Keratinocyte (primary cell): ENCODE measurements around the gene NEUROD1. TPM values are rescaled to one million over a fixed set of nuclear protein-coding genes. Genes with fewer than 3 reads are reported as not detected.

Experiments used
- DNase-seq: peaks from one replicate; pipeline ENCODE4 v3.0.0-alpha.2; 2011; ENCODE audit warnings: low read depth, missing footprints, low spot score
- FAIRE-seq: peaks from 2 replicates; lab custom pipeline; 2011; peaks lifted over from hg19 to GRCh38; lab: Jason Lieb, UNC
- H2AFZ ChIP-seq: 2 replicates; pipeline ENCODE4 v1.6.0; 2012; ENCODE audit warnings: low read length, control low read depth, inconsistent platforms; ENCODE audit not compliant: control insufficient read depth
- H3K27ac ChIP-seq: 2 replicates; pipeline ENCODE4 v1.5.1; 2011; ENCODE audit warnings: low read length; ENCODE audit not compliant: control insufficient read depth, insufficient read depth
- H3K27me3 ChIP-seq: 3 replicates; pipeline ENCODE4 v1.6.0; 2011; ENCODE audit warnings: low read length; ENCODE audit not compliant: control insufficient read depth, insufficient read depth; ENCODE audit errors: extremely low read depth
- H3K36me3 ChIP-seq, 2 experiments: 2 replicates in 1 of 2; 3 replicates in 1 of 2; pipeline ENCODE4 v1.5.1; 2011; ENCODE audit warnings: low read length in 2 of 2, mild to moderate bottlenecking in 1 of 2; ENCODE audit not compliant: control insufficient read depth in 2 of 2, insufficient read depth in 2 of 2; ENCODE audit errors: extremely low read depth in 1 of 2
- H3K4me1 ChIP-seq: 3 replicates; pipeline ENCODE4 v1.5.1; 2011; ENCODE audit warnings: low read length; ENCODE audit not compliant: control insufficient read depth, insufficient read depth; ENCODE audit errors: extremely low read depth
- H3K4me2 ChIP-seq: 3 replicates; pipeline ENCODE4 v1.6.0; 2011; ENCODE audit warnings: low read depth, low read length; ENCODE audit not compliant: control insufficient read depth, insufficient read depth; ENCODE audit errors: extremely low read depth
- H3K4me3 ChIP-seq, 3 experiments: fragments of 200-600 bp in 1 of 3; sonication (generic) in 1 of 3; 2 replicates in 2 of 3; 3 replicates in 1 of 3; pipeline ENCODE4 v1.5.1; 2011 to 2016; ENCODE audit warnings: low read length in 3 of 3, mild to moderate bottlenecking in 3 of 3, control low read depth in 2 of 3, inconsistent platforms in 1 of 3, low read depth in 1 of 3, mixed read lengths in 1 of 3, mixed run types in 1 of 3, moderate library complexity in 1 of 3; ENCODE audit not compliant: control insufficient read depth in 2 of 3, insufficient read depth in 2 of 3; ENCODE audit errors: extremely low read depth in 1 of 3
- H3K79me2 ChIP-seq: 2 replicates; pipeline ENCODE4 v1.6.0; 2012; ENCODE audit warnings: low read length; ENCODE audit not compliant: control insufficient read depth, insufficient read depth
- H3K9ac ChIP-seq: 3 replicates; pipeline ENCODE4 v1.6.0; 2011; ENCODE audit warnings: low read length; ENCODE audit not compliant: control insufficient read depth, insufficient read depth; ENCODE audit errors: extremely low read depth
- H3K9me1 ChIP-seq: 3 replicates; pipeline ENCODE4 v1.6.0; 2011; ENCODE audit warnings: low read length; ENCODE audit not compliant: control insufficient read depth, insufficient read depth; ENCODE audit errors: extremely low read depth
- H3K9me3 ChIP-seq: 2 replicates; pipeline ENCODE4 v1.5.1; 2012; ENCODE audit warnings: low read depth, low read length; ENCODE audit not compliant: control insufficient read depth
- H4K20me1 ChIP-seq: 3 replicates; pipeline ENCODE4 v1.6.0; 2011; ENCODE audit warnings: low read length; ENCODE audit not compliant: control insufficient read depth, insufficient read depth; ENCODE audit errors: extremely low read depth
- CTCF ChIP-seq, 3 experiments: IDR thresholded peaks in 1 of 3; conservative IDR thresholded peaks in 1 of 3; optimal IDR thresholded peaks in 1 of 3; 2 replicates in 2 of 3; 3 replicates in 1 of 3; pipeline versions ENCODE3 to v1.5.1; 2011; ENCODE audit warnings: low read length in 3 of 3, mild to moderate bottlenecking in 3 of 3, moderate library complexity in 2 of 3, control low read depth in 1 of 3, inconsistent platforms in 1 of 3; ENCODE audit not compliant: insufficient read depth in 2 of 3; ENCODE audit errors: extremely low read depth in 1 of 3
- EZH2 ChIP-seq: IDR thresholded peaks from one replicate; pipeline ENCODE4 v1.6.1; 2012; ENCODE audit warnings: inconsistent platforms, mild to moderate bottlenecking, low read length, moderate library complexity
- dilution Hi-C: fragments of 300-500 bp; cut with MboI; formaldehyde crosslinking; loops from one replicate; pipeline ENCODE4 v1.7.0; 2020; ENCODE audit warnings: low sequenced_read_pairs; ENCODE audit not compliant: extremely low pct_ligation_motif_present
- polyA plus RNA-seq, 5 experiments: library from polyadenylated mRNA; depleted of rRNA in 3 of 5; stranded (reverse) in 3 of 5; stranded (forward) in 1 of 5; unstranded in 1 of 5; fragments of >200 nt; gene quantifications; 1 replicate in 1 of 5; 2 replicates in 3 of 5; 3 replicates in 1 of 5; pipeline versions ENCODE4 v1.2.1 to v1.2.3, GENCODE V29; 2011 to 2012; ENCODE audit warnings: missing spikeins in 2 of 5, low read depth in 1 of 5, low replicate concordance in 1 of 5

The NEUROD1 gene
- polyA plus RNA-seq, 1 donor (not counting 4 experiments of a cell fraction or from before 2014, with no cell fraction given): not detected

- peak; percentile 68 for TF ChIP-seq EZH2
- no peak for TF ChIP-seq CTCF (optimal IDR thresholded peaks at IDR 0.05 in 1 of 3, IDR thresholded peaks at IDR 0.05 in 1 of 3, conservative IDR thresholded peaks at IDR 0.05 in 1 of 3; ENCODE audit: extremely low read depth in 1 of 3, insufficient read depth in 2 of 3, low read length in 3 of 3)
- dilution Hi-C loops: no loop called here
- peaks cover 76% of the 10 kb centered on the region for H3K27me3 ChIP-seq
Observed at GRCh38 chr2:181685150-181685688, 4.9 kb upstream of the NEUROD1 start.

GRCh38 chr2:181684454-181685149 is 4.3 kb upstream of the NEUROD1 start:
- Histone ChIP-seq H3K27me3 (peaks cover 82% of the 10 kb centered on the region), H3K9ac (no peak overlapping the region), H3K27ac (no peak overlapping the region), H3K4me1 (peaks cover 6% of the 10 kb centered on the region), H3K79me2 (no peaks in the 10 kb centered on the region), H3K4me2 (no peak overlapping the region), H3K4me3 (no peak overlapping the region), H3K9me3 (no peaks in the 10 kb centered on the region), H2AFZ (no peak overlapping the region), H3K9me1 (no peaks in the 10 kb centered on the region), H3K36me3 (no peaks in the 10 kb centered on the region), H4K20me1 (no peaks in the 10 kb centered on the region)
- dilution Hi-C loops: no loop called here
- FAIRE-seq: no peak
- DNase-seq: no peak
- no peak for TF ChIP-seq EZH2

More at GRCh38 chr2:181685150-181685688, 4.9 kb upstream of the NEUROD1 start:
- Histone ChIP-seq H3K4me2 (no peak overlapping the region), H3K9me1 (no peaks in the 10 kb centered on the region), H3K4me3 (no peak overlapping the region), H2AFZ (no peak overlapping the region), H3K79me2 (no peaks in the 10 kb centered on the region), H3K27ac (no peak overlapping the region), H4K20me1 (no peaks in the 10 kb centered on the region), H3K9me3 (no peaks in the 10 kb centered on the region), H3K36me3 (no peaks in the 10 kb centered on the region), H3K9ac (no peak overlapping the region), H3K4me1 (peaks cover 6% of the 10 kb centered on the region)
- DNase-seq (no peak), FAIRE-seq (no peak)
